HG02981 (cell line): Measurements from ENCODE around the gene TXNL4B.

ENCODE experiments used
- ATAC-seq: cut with Tn5 transposase; IDR thresholded peaks from one replicate; pipeline ENCODE4 v1.9.1; 2021; ENCODE audit warnings: mild to moderate bottlenecking, moderate library complexity; ENCODE audit not compliant: unreplicated experiment

Gene TXNL4B

DNA sequence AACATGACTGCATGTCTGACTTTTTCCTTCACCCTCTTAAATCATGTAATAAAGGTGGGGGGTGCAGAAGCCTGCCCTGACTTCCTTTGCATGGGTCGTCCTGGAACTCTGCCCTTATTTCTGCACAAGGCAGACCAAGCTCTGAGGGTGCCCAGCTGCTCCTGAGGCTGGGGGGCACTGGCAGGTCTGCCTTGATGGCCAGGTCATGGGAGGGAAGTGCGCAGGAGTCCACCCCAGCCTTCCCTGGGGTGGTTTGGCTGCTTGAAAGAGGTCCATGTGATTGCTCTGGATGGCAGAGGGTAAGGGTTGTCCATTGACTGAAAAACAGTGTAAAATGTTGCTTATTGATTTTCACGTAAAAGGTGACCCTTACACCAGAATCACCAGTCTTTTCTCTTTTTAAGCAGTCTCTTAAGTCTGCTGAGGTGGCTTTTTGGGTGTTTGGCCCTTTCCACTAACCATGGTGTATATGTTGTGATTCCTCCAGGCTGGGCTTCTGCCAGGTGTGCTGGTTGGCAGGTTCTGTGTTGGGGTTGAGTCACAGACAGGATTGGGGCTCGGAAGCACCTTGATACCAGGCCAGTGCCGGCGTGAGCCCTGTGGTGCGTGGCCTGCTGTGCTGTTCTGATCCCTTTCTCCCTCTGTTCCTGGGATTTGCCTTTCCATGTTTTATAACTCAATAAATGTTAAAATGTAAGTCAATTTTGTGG is 19.6 kb upstream of the TXNL4B start:
- no peak for ATAC-seq

DNA sequence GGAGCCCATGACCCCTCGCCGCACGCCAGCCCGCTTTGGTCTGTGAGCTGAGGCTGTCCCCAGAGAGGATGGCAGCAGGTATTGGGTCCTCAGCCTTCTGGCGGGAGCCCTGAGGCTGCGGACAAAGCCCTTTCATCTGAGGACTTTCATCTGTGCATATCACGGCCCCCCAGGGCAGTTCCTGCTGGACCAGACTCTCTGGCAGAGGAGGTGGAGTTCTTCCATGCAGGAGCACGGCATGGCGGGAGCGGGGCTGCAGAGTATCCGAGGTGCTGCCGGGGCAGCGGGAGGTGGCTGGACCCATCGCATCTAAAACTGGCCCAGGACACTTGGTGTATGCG is 19.0 kb upstream of the TXNL4B start:
- no peak for ATAC-seq

DNA sequence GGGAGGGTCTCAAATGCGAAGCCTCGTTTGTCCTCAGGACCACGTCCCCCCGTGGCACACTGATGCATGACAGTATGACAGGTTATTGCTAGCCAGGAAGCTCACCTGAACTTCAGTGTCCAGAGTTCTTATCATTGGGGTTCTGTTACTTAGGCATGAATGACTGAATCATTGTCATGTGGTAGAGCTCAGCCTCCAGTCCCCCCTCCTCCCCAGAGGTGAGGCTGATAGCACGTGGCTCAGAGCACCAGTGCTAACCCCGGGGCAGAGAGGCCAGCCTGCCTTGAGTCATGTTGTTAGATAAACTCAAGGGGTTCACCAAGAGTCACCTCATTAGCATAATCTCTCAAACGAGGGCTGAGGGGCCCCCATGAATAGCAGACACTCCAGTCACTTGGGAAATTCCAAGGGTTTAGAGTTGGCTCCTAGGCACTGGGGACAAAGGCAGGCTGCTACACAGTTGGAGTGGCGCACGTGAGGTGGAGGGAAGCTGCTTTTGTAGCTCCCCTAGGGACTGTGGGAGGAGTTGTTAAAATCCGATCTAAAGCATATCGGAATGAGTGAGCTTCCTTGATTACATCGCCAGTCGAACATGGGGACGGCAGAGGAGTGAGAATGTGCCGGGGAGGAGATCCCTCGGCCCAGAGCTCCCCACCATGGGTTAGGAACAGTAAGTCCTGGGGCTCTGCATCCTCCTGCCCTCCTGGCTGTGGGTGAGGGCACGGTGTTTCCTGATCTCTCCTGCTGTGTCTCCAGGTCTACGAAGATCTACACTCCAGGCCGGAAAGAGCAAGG is 18.4 kb upstream of the TXNL4B start:
- no peak for ATAC-seq

DNA sequence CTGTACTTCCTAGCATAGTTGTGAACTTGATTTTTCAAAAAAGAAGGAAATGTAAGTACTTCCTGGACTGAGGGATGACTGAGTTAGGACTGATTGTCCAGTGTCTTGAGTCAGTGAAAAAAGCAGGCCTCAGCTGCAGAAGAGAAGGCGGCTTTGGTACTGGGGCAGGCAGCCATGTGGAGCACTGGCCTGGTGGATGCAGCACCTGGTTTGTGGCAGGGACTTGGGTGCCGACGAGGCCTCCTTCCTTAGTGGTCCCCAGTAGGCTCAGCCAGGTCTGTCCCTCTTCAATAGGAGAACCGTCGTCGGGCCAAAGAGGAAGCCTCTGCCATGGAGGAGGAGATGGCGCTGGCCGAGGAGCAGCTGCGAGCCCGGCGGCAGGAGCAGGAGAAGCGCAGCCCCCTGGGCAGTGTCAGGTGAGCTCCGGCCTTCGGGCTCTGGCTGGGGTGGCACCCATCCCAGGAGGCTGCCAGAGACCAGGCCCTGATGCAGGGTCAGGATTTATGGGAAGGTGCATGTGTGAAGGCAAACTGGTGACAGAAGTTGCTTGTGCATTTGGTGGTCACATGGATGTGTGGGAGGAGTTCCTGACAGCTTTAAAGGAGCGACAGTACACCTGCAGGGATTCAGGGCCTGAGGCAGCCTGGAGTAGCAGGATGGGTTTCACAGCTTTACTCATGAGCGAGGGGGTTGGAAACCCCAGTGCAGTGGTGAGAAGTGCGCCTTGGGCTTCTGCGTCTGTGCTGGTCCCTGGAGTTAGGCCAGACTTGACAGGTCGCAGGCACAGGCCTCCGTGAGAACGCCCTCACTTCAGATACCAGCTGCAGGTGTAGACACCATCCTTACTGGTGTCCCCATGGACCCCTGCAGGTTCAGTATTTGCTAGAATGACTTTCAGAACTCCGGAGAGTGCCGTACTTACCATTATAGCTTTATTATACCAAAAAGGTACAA is 17.5 kb upstream of the TXNL4B start:
- ATAC-seq, result no peak

DNA sequence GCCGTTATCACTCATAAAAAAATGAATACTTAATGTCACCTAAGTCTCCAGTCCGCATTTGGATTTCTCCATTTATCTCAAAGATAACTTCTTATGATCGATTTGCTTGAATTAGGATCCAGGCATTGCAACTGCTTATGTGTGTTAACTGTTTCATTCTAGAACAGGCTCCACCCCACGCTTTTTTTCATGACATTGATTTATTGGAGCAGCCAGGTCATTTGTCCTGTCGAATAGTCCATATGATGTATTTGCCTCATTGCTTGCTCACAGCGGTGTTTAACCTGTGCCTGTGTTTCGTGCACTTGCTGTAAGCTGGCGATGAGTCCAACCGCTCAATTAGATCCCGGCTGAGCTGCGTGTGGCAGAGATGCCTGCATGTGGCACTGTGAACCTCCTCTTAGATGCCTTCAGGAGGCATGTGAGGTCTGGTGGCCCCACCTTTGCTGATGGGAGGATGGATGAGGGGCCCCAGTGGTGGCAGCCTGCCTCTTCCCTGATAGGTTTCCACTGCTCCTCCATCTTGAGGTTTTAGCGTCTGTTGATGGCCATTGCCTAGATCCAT is 16.6 kb upstream of the TXNL4B start:
- no peak for ATAC-seq

DNA sequence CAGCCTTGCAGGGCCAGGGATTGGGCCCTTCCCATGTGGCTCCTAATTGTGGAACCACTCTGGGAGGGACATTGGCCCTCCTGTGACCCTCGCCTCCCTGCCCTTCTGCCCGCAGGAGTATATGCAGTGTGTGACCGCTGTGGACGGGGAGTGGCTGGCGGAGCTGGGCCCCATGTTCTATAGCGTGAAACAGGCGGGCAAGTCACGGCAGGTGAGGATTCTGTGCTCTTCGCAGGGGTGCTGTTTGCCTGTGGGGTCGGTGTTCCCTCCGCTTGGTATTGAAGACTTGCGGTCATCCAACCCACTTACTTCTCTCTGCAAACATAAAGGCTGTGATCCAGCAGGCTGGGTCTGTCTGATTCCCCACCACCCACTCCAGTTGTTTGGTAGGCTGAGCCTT is 15.9 kb upstream of the TXNL4B start:
- no peak for ATAC-seq

DNA sequence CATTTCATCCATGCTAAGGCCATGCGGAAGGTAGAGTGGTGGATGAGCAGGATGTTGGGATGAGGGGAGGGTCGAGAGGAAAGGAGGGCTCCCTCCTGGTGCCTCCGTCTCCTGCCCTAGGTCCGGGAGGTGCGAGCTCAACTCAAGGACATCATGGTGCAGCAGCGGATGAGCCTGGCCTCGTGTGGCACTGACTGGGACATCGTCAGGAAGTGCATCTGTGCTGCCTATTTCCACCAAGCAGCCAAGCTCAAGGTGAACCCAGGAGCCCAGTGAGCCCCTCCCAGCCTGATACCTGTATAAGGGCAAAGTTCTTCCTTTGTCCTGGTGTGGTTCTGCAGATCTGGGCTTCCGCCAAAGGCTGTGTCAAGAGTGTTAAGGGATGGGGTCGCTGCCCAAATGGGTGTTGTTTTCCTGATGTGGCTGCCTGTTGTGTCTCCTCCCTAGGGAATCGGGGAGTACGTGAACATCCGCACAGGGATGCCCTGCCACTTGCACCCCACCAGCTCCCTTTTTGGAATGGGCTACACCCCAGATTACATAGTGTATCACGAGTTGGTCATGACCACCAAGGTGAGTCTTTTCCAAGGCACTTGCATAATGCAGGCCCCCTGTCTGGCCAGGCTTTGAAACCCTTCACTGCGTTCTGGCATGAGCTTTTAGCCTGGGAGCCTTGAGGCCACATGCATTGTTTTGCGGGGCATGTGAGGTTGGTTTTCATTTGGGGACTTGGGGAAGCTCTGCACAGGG is 15.1 kb upstream of the TXNL4B start:
- no peak for ATAC-seq

DNA sequence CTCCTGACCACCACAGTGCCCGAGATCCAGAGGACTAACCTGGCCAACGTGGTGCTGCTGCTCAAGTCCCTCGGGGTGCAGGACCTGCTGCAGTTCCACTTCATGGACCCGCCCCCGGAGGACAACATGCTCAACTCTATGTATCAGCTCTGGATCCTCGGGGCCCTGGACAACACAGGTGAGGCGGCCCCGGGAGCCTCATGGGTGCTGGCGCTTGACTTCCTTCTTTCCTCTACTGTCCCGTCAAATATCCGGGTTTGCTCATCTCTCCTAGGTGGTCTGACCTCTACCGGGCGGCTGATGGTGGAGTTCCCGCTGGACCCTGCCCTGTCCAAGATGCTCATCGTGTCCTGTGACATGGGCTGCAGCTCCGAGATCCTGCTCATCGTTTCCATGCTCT is 14.0 kb upstream of the TXNL4B start:
- ATAC-seq, result no peak

DNA sequence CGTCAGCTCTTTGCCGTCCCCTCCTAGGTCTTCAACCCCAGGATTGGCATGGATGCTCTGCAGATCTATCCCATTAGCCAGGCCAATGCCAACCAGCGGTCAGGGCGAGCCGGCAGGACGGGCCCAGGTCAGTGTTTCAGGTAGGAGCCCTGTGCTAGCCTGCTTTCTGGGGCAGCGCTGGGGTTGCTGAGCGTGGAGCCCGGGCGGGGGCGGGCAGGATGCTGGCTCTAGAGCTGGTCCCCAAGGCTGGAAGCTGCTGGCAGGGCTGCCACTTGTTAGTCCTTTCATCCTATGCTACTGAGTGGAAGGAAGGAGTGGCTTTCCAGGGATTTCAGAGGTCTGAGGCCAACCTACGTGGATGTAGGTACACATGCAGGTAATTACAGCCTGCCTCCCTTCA is 12.6 kb upstream of the TXNL4B start:
- ATAC-seq, result no peak

DNA sequence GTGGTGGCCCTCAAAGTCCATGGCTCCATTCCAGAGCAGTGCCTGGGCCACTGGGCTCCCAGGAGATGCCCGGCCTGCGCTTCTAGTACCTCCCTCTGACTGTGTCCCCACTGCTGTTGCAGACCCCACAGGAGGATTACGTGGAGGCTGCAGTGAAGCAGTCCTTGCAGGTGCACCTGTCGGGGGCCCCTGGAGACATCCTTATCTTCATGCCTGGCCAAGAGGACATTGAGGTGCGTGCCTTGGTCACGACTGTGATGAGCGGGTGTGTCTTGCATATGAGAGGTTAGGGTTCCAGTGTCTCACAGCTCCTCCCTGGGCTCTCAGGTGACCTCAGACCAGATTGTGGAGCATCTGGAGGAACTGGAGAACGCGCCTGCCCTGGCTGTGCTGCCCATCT is 11.5 kb upstream of the TXNL4B start:
- no peak for ATAC-seq

DNA sequence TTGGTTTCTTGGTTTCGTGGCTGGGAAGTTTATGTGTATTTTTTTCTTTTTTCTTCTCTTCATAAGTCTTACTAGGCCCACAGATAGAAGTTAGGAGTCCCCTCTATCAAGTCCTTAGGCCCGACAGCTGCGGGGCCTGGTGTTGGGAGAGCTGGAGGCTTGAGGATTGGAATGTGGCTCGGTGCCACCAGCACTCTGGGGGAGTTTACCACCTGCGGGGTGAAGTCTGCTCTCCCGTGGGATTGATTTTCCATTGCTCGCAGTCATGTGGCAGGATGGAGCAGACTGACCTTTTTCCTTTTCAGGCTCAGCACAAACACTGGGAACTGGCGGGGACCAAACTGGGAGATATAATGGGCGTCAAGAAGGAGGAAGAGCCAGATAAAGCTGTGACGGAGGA is 7.8 kb upstream of the TXNL4B start:
- ATAC-seq, result no peak

DNA sequence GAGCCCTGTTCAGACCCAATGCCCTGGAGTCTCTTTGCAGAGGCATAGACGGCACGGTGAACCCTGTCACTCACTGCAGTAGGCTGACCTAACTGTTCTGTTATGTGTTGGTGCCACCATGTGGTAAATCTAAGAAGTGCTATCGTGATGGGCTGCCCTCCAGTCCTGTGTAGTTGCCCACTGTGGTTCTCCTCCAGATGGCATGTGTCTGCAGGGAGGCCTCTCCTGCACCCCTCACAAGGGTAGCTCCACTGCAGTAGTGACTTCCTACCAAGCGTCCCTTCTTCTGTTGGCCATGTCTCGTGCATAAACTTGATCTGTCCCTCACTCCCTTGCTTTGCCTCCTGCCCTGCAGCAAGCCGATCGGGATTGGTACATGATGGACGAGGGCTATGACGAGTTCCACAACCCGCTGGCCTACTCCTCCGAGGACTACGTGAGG is 6.0 kb upstream of the TXNL4B start:
- ATAC-seq, result peak; percentile 75

DNA sequence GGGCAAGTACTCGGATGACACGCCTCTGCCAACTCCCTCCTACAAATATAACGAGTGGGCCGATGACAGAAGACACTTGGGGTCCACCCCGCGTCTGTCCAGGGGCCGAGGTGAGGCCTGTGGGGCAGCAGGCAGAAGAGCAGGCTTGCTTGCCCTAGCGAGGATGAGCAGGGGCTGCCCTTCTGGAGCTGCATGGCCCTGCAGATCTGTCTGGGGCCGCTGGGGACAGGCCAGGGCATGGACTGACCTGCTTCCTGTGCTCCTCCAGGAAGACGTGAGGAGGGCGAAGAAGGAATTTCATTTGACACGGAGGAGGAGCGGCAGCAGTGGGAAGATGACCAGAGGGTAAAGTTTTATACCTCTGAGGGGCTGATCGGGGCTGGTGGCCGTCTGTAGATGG is 5.5 kb upstream of the TXNL4B start:
- no peak for ATAC-seq

DNA sequence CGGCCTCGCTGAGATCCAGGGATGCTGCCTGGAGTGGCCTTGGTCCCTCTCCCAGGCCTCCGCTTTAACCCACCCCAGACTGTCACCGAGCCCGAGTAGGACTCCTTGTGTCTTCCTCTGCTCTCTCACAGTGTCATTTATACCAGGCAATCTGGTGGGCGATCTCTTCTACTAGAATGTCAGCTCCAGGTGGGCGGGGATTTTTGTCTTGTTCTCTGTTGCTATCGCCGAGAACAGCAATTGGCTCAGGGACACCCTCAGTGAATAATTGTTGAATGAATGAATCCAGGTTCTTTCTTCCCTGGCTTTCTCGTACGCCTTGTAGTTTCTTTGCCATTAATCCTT is 818 bp upstream of the TXNL4B start:
- no peak for ATAC-seq

DNA sequence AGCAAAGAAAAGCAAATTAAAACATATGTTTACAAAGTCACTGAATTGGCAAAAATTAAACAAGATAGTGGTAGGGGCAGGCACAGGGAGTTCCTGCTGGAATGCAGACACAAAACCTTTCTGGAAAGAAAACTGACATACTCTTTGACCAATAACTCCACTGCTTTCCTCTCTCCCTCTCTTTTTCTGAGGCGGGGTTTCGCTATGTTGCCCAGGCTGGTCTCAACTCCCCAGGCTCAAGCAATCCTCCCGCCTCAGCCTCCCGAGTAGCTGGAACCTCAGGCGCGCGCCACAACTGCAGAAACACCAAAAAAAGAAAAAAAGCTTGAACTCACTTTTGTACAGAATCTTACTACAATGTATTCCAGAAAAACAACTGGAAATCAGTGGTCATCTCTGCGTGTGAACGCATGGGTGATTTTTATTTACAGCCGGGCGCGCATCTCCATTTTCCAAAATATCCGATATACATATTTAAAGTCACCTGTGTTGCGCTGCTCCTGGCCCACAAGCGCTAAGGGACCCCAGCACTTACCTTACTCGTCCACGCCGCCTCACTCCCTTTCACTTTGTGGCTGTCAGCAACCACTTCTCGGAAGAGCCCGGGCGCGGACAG is 480 bp downstream of the TXNL4B start:
- no peak for ATAC-seq

DNA sequence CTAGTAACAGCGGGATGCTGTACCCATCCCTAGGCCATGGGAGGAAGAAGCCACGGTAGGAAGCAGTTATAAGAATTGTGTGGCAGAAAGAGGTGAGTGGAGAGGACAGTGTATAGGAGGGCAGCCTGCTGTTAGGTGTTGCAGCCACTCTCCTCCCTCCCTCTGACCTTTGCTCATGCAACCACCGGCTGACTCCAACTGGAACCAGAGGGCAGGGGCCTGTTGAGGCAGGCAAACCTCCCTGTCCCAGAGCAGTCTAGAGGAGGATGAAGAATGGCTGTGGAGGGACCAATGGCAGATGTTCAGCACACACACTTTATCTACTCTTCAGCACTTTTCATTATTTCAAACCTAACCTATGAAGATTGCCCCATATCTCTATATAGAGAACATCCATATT is 2.2 kb downstream of the TXNL4B start:
- ATAC-seq, result no peak

DNA sequence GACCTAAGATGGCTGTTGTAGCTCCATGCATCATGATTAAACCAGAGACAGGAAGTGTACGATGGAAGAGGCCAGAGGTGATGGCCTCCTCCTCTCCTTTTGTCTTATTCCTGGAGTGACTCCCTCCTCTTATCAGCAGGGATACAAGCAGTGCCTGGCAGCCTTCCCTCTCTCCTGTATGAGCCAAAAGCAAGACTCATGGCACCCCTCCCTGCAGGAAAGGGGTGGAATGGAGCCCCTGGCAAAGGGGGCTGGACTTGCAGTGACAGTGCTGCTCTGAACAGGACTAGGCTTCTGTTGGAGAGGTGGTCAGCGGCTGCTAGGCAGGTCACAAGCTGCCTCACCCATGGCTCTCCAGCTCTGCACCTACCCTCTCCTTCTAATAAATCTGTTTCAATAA is 8.4 kb downstream of the TXNL4B start:
- no peak for ATAC-seq

DNA sequence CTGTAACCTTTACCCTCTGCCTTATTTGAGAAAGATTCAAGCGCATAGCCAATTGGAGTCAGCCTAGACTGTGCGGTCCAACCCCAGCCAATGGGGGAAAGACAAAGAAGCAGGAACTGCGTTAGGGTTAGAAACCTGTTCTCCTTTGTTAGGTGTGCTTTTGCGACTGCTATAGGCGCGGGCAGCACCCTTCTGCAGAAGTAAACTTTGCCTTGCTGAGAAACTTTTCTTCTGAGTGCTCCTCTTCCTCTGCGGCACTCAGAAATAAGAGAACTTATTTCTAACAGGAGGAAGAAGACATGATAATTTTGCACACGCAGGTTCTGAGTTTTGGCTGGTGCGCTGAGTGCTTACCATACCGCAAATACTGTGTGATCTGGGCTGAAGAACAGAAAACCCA is 9.0 kb downstream of the TXNL4B start:
- ATAC-seq, result no peak

DNA sequence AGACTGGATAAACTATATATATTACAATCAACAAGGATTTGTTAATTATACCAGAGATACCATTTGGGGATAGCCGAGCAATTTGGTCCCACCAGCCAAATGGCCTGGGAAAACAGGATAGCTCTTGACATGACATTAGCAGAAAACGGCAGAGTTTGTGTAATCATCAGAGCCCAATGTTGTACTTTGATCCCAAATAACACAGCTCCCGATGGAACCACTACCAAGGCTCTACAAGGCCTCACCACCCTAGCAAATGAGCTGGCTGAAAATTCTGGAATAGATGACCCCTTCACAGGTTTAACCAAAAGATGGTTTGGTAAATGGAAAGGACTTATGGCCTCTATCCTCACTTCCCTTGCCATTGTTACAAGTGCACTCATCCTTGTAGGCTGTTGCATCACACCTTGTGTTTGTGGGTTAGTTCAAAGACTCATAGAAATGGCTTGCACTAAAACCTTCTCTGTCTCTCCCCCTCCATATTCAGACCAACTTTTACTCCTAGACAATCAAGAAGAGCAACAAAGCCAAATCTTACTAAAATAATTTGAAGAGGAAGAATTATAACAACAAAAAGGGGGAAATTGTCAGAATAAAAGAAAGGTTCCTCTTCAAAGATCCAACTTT is 9.5 kb downstream of the TXNL4B start:
- no peak for ATAC-seq
